ENCODE measurements around the gene LCP2.

The LCP2 gene

GRCh38 chr5:170311511-170312300 is 14.1 kb upstream of the LCP2 start:
- TF ChIP-seq CTCF (IDR thresholded peaks at IDR 0.05): no peak
- H3K4me3 Mint-ChIP-seq: no peak overlapping the region
- peaks cover 40% of the 10 kb centered on the region for H3K4me1 Mint-ChIP-seq
- H3K27ac Mint-ChIP-seq: no peak overlapping the region
- no peaks in the 10 kb centered on the region for H3K9me3 Mint-ChIP-seq
- no peaks in the 10 kb centered on the region for H3K36me3 Mint-ChIP-seq (ENCODE audit: low read depth)
- DNase-seq: no peak
- peaks cover 7% of the 10 kb centered on the region for H3K27me3 Mint-ChIP-seq (ENCODE audit: low read depth, poor library complexity)

GRCh38 chr5:170310256-170310926 is 12.8 kb upstream of the LCP2 start:
- H3K9me3 Mint-ChIP-seq: peaks cover 9% of the 10 kb centered on the region
- H3K36me3 Mint-ChIP-seq (ENCODE audit: low read depth): no peaks in the 10 kb centered on the region
- TF ChIP-seq CTCF (IDR thresholded peaks at IDR 0.05): no peak
- DNase-seq: no peak
- H3K4me3 Mint-ChIP-seq: no peak overlapping the region
- peaks cover 40% of the 10 kb centered on the region for H3K4me1 Mint-ChIP-seq
- H3K27ac Mint-ChIP-seq: no peak overlapping the region
- peaks cover 11% of the 10 kb centered on the region for H3K27me3 Mint-ChIP-seq (ENCODE audit: low read depth, poor library complexity)

GRCh38 chr5:170308686-170309085 is 11.1 kb upstream of the LCP2 start:
- Mint-ChIP-seq H3K4me3 (no peak overlapping the region), H3K27ac (no peak overlapping the region), H3K27me3 (ENCODE audit: low read depth, poor library complexity) (peaks cover 11% of the 10 kb centered on the region), H3K4me1 (peaks cover 38% of the 10 kb centered on the region), H3K36me3 (ENCODE audit: low read depth) (no peaks in the 10 kb centered on the region), H3K9me3 (peaks cover 19% of the 10 kb centered on the region)
- DNase-seq: no peak
- TF ChIP-seq CTCF (IDR thresholded peaks at IDR 0.05): no peak

GRCh38 chr5:170307575-170308465 is 10.2 kb upstream of the LCP2 start:
- TF ChIP-seq CTCF (IDR thresholded peaks at IDR 0.05): no peak
- Mint-ChIP-seq H3K27me3 (ENCODE audit: low read depth, poor library complexity) (peaks cover 11% of the 10 kb centered on the region), H3K4me1 (peaks cover 45% of the 10 kb centered on the region), H3K4me3 (no peak overlapping the region), H3K9me3 (peaks cover 19% of the 10 kb centered on the region), H3K36me3 (ENCODE audit: low read depth) (no peaks in the 10 kb centered on the region), H3K27ac (no peak overlapping the region)
- no peak for DNase-seq

GRCh38 chr5:170306381-170306831 is 8.8 kb upstream of the LCP2 start:
- no peak for TF ChIP-seq CTCF (IDR thresholded peaks at IDR 0.05)
- H3K4me3 Mint-ChIP-seq: no peak overlapping the region
- H3K4me1 Mint-ChIP-seq: peaks cover 43% of the 10 kb centered on the region
- peaks cover 11% of the 10 kb centered on the region for H3K27me3 Mint-ChIP-seq (ENCODE audit: low read depth, poor library complexity)
- H3K9me3 Mint-ChIP-seq: peaks cover 19% of the 10 kb centered on the region
- H3K27ac Mint-ChIP-seq: no peak overlapping the region
- no peaks in the 10 kb centered on the region for H3K36me3 Mint-ChIP-seq (ENCODE audit: low read depth)
- DNase-seq: no peak
